ENCODE results near the gene MPHOSPH8.

GRCh38 chr13:19645000-19645399 is 11.5 kb downstream of the MPHOSPH8 start:
- TF ChIP-seq ELF4 (IDR thresholded peaks at IDR 0.05) (no peak), FOXA1 (IDR thresholded peaks at IDR 0.05) (no peak), FOXK2 (IDR thresholded peaks at IDR 0.05) (no peak)

Data from HEK293T (cell line).